Measurements from ENCODE around the gene RPS6KA4.
A peak's percentile ranks its signal among the peaks of the same experiment; 100 is the strongest.

RPS6KA4 gene

DNA sequence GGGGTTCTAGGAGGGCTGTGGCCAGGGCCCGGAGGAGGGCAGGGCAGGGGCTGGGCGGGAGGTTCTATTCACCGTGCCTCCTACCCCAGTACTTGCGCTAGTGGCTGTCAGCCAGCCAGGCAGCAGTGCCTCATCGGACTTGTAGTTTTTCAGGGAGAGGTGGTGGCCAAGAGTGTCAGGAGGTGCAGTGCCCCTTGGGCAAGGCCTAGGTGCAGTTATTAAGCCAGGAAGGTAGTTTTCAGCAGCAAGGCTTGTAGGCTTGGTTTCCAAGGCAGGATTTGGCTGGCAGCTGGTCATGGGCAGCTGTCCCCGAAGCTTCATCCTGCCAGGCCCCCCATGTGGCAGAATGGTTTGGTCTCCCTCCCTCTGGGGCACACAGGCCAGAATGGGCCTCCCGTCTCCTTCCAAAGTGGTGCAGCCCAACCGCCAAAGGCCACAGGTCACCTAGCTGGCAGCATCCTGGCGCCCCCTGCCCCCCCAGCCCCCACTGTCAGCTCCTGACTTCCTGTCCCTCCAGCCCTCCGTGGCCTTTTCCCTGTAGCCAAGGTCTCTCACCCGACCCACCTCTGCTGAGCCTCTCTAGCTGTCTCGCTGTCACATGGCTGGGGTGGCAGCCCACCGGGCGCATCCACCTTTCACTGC is 10.5 kb upstream of the RPS6KA4 start:
- DNase-seq (ENCODE audit: low spot score in 2 of 2) (no peak), ATAC-seq (ENCODE audit: low read depth) (no peak)
- no peaks in the 10 kb centered on the region for H3K27me3 Mint-ChIP-seq
- H3K4me3 Mint-ChIP-seq = no peak overlapping the region
- peaks cover 12% of the 10 kb centered on the region for H3K4me1 Mint-ChIP-seq
- no peak overlapping the region for H3K27ac Mint-ChIP-seq
- peaks cover 6% of the 10 kb centered on the region for H3K36me3 Mint-ChIP-seq
- no peaks in the 10 kb centered on the region for H3K9me3 Mint-ChIP-seq

DNA sequence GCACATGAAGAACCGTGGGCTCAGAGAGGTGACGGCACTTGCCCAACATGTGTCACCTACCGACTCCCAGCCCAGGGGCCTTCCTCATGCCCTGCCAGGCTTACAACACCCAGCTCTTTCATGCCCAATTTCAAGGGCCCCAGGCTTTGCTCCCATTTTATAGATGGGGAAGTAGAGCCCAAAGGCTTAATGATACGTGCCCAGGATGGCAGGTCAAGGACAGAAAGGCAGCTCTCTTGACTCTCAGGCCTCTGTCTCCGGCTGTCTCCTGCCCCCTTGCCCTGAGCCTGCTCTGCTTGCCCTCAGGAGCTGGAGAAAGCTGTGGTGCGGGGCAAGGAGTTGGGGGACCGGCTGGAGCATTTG is 10.0 kb upstream of the RPS6KA4 start:
- Mint-ChIP-seq H3K4me3 (no peak overlapping the region), H3K4me1 (peaks cover 12% of the 10 kb centered on the region), H3K9me3 (no peaks in the 10 kb centered on the region), H3K27ac (no peak overlapping the region), H3K27me3 (no peaks in the 10 kb centered on the region), H3K36me3 (peaks cover 6% of the 10 kb centered on the region)
- ATAC-seq (ENCODE audit: low read depth) = no peak
- DNase-seq (ENCODE audit: low spot score in 2 of 2) = no peak

DNA sequence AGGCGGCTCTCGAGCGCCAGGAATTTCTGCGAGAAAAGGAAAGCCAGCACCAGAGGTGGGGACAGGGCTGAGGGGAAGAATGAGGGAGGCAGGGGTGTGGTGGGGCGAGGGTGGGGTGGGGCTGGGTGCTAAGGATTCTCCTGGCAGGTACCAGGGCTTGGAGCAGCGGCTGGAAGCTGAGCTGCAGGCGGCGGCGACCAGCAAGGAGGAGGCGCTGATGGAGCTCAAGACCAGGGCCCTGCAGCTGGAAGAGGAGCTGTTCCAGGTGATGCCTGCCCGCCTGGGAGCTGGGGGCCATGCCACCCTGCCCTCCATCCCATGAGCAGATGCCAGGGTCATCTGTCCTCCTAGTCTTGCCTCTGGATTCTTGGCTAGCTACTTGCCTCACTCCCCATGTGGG is 9.6 kb upstream of the RPS6KA4 start:
- no peak for DNase-seq (ENCODE audit: low spot score in 2 of 2)
- peaks cover 6% of the 10 kb centered on the region for H3K36me3 Mint-ChIP-seq
- H3K4me1 Mint-ChIP-seq = peaks cover 12% of the 10 kb centered on the region
- H3K4me3 Mint-ChIP-seq = no peak overlapping the region
- H3K27ac Mint-ChIP-seq = no peak overlapping the region
- no peak for ATAC-seq (ENCODE audit: low read depth)
- no peaks in the 10 kb centered on the region for H3K9me3 Mint-ChIP-seq
- no peaks in the 10 kb centered on the region for H3K27me3 Mint-ChIP-seq

DNA sequence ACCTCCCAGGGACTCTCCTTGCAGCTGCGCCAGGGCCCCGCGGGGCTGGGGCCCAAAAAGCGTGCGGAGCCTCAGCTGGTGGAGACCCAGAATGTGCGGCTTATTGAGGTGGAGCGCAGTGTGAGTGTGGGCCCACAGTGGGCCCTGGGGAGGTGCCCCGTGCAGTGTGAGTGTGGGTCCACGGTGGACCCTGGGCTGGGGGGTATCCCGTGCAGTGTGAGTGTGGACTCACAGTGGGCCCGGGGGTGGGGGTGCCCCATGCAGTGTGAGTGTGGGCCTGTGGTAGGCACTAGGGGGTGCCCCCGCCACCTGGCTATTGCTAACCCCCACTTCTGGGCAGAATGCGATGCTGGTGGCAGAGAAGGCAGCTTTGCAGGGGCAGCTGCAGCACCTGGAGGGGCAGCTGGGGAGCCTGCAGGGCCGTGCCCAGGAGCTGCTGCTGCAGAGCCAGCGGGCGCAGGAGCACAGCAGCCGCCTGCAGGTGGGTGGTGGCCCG is 7.8 kb upstream of the RPS6KA4 start:
- no peaks in the 10 kb centered on the region for H3K9me3 Mint-ChIP-seq

DNA sequence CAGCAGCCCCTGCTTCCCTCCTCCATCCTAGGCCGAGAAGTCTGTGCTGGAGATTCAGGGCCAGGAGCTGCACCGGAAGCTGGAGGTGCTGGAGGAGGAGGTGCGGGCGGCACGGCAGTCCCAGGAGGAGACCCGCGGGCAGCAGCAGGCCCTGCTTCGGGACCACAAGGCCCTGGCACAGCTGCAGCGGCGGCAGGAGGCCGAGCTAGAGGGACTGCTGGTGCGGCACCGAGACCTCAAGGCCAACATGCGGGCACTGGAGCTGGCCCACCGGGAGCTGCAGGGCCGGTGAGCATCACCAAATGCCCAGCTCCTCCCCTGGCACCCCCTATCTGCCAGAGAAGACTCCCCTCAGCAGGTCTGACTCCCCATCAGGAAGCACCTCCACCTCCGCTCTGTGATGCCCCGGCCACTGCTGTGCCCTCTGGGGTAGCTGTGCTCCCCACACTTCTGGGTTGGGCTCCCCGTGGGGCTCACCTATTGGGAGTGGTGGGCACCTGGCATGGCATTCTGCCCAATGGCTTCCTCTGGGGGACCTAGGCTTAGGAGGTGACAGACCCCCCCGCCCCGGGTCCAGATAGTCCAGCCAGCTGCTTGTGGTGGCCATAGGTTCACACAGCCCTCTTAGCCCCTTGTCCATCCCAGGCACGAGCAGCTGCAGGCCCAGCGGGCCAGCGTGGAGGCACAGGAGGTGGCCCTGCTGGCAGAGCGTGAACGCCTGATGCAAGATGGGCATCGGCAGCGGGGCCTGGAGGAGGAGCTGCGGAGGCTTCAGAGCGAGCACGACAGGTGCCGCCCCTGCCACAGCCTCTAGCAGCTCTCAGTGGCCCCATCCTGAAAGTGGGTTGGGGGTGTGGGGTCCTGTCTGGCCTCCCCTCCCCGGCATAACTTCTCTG is 6.6 kb upstream of the RPS6KA4 start:
- Mint-ChIP-seq H3K27ac (no peak overlapping the region), H3K4me1 (peaks cover 15% of the 10 kb centered on the region), H3K4me3 (no peak overlapping the region), H3K9me3 (no peaks in the 10 kb centered on the region), H3K36me3 (peaks cover 4% of the 10 kb centered on the region), H3K27me3 (no peaks in the 10 kb centered on the region)
- no peak for DNase-seq (ENCODE audit: low spot score in 2 of 2)
- ATAC-seq (ENCODE audit: low read depth) = no peak

More for the DNA sequence above, 7.8 kb upstream of the RPS6KA4 start:
- H3K36me3 Mint-ChIP-seq = peaks cover 4% of the 10 kb centered on the region
- H3K4me1 Mint-ChIP-seq = peaks cover 15% of the 10 kb centered on the region
- ATAC-seq (ENCODE audit: low read depth) (no peak), DNase-seq (ENCODE audit: low spot score in 2 of 2) (no peak)
- no peak overlapping the region for H3K27ac Mint-ChIP-seq
- H3K4me3 Mint-ChIP-seq = no peak overlapping the region
- no peaks in the 10 kb centered on the region for H3K27me3 Mint-ChIP-seq

DNA sequence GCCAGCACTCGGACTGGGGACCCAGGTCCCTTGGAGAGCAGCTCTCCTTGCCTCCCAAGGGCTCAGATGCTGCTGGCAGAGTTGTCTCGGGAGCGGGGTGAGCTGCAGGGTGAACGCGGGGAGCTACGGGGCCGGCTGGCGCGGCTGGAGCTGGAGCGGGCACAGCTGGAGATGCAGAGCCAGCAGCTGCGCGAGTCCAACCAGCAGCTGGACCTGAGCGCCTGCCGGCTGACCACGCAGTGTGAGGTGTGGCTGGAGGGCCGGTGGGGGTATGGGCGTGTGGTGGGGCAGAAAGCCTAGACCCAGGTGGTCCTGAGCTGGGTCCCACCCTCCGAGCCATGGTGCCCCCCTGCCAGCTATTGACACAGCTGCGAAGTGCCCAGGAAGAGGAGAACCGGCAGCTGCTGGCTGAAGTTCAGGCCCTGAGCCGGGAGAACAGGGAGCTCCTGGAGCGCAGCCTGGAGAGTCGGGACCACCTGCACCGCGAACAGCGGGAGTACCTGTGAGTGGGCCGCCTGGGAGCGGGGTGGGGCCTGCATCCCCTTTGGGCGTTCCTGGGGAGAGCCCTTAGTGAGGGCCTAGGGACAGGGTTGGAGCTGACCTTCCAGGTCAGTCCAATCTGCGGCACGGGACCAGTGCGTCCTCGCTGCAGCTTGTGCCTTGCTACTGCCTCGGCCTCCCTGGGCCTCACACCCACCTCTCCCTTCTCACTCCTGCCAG is 5.8 kb upstream of the RPS6KA4 start:
- Mint-ChIP-seq H3K36me3 (peaks cover 4% of the 10 kb centered on the region), H3K27me3 (no peaks in the 10 kb centered on the region), H3K9me3 (no peaks in the 10 kb centered on the region), H3K4me1 (peaks cover 15% of the 10 kb centered on the region), H3K4me3 (no peak overlapping the region), H3K27ac (no peak overlapping the region)
- DNase-seq (ENCODE audit: low spot score in 2 of 2) = no peak
- no peak for ATAC-seq (ENCODE audit: low read depth)

DNA sequence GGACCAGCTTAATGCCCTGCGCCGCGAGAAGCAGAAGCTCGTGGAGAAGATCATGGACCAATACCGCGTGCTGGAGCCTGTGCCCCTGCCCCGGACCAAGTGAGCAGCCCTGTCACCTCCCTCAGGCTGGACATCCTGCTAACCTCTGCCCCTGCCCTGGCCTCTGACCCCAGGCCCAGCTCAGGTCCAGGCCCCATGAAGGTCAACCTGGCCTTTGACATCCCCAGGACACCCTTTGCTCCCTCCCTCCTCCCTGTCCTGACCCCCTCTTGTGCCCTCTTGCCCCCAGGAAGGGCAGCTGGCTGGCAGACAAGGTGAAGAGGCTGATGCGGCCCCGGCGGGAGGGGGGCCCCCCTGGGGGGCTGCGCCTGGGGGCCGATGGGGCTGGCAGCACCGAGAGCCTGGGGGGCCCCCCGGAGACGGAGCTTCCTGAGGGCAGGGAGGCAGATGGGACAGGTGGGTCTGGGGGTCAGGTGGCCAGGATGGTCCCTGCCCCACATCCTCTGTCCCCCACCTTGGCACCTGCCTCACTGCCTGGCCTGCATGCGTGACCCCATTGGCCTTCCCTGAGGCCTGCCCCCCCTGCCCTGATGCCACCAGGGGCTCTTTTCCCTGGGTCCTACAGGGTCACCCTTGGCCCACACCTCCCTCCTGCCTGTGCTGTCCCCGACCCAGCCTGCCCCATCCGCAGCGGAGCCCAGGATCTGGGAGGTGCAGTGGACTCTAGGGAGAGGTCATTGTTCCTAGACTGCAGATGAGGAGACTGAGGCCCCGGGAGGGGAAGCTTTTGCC is 5.1 kb upstream of the RPS6KA4 start:
- no peaks in the 10 kb centered on the region for H3K9me3 Mint-ChIP-seq
- ATAC-seq (ENCODE audit: low read depth) (no peak), DNase-seq (ENCODE audit: low spot score in 2 of 2) (no peak)
- H3K36me3 Mint-ChIP-seq = peaks cover 4% of the 10 kb centered on the region
- H3K27me3 Mint-ChIP-seq = no peaks in the 10 kb centered on the region
- no peak overlapping the region for H3K4me3 Mint-ChIP-seq
- H3K27ac Mint-ChIP-seq = no peak overlapping the region
- peaks cover 15% of the 10 kb centered on the region for H3K4me1 Mint-ChIP-seq

DNA sequence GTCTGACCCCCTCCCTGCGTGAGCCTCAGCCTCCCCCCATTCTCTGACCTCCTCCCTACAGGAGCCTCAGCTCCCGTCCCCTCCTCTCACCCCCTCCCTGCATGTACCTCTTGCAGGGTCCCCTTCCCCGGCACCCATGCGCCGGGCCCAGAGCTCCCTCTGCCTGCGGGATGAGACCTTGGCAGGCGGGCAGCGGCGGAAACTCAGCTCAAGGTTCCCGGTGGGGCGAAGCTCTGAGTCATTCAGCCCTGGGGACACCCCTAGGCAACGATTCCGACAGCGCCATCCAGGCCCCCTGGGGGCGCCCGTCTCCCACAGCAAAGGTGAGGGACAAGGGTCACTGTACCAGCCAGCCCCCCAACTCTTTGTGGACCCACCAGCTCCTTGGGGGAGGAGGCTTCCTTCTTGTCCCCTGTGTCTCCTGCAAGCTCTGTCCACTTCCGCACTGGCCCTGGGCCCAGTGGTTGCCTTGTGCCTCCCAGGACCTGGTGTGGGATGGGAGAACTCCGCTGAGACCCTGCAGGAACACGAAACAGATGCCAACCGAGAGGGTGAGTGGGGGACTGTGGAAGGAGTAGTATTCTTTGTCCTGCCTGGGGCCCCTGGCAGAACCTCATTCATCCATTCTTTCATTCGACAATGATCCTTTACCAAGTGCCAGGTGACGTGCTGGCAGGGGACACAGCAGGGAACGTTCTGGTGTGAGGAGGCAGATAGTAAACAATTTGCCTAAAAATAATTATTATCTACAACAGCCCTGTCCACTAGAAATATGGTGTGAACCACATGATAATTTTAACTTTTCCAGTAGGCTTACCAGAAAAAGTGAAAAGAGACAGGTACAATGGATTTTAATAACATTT is 3.7 kb upstream of the RPS6KA4 start:
- Mint-ChIP-seq H3K27me3 (no peaks in the 10 kb centered on the region), H3K4me1 (peaks cover 24% of the 10 kb centered on the region), H3K36me3 (peaks cover 2% of the 10 kb centered on the region), H3K27ac (no peak overlapping the region), H3K9me3 (no peaks in the 10 kb centered on the region), H3K4me3 (no peak overlapping the region)
- DNase-seq (ENCODE audit: low spot score in 2 of 2) (peak; percentile 32 to 48), ATAC-seq (ENCODE audit: low read depth) (peak; percentile 57)

DNA sequence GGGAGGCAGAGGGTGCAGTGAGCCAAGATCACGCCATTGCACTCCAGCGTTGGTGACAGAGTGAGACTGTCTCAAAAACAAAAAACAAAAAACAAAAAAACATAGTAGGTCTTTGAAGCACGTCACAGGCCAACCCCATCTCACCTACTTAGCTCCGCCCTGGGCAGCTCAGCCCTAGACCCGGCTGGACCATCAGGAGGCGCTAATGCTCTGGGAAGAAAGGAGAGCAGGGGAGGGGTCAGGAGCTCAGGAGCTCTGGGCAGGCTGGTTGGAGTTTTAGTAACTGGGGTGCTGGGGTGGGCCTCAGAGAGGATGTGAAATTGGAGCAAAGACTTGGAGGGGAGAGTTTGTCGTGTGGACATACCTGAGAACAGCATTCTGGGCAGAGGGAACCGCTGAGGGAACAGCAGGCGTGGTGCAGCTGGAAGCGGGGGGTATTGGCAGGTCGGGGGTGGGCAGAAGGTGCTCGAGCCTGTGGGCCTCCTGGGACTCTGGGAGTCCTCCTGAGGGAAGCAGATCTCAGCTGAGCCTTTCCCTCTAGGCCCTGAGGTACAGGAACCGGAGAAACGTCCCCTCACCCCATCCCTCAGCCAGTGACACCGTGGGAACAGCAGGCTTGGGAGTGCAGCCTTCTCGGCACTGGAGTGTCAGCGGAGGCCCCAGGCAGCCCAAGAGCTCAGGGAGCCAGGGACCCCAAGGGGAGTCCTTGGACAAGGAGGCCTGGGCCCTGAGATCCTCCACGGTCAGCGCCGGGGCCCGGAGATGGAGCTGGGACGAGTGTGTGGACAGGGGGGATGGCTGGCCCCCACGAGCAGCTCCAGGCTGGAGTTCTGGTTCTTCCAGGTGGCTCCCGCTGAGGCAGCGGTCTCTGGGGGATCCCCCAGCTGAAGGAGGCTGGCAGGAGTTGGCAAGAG is 2.2 kb upstream of the RPS6KA4 start:
- H3K9me3 Mint-ChIP-seq = no peaks in the 10 kb centered on the region
- H3K4me3 Mint-ChIP-seq = peak overlapping the region; percentile 72
- no peak for ATAC-seq (ENCODE audit: low read depth)
- no peak for DNase-seq (ENCODE audit: low spot score in 2 of 2)
- H3K4me1 Mint-ChIP-seq = peaks cover 21% of the 10 kb centered on the region
- no peaks in the 10 kb centered on the region for H3K36me3 Mint-ChIP-seq
- H3K27ac Mint-ChIP-seq = no peak overlapping the region
- H3K27me3 Mint-ChIP-seq = no peaks in the 10 kb centered on the region

DNA sequence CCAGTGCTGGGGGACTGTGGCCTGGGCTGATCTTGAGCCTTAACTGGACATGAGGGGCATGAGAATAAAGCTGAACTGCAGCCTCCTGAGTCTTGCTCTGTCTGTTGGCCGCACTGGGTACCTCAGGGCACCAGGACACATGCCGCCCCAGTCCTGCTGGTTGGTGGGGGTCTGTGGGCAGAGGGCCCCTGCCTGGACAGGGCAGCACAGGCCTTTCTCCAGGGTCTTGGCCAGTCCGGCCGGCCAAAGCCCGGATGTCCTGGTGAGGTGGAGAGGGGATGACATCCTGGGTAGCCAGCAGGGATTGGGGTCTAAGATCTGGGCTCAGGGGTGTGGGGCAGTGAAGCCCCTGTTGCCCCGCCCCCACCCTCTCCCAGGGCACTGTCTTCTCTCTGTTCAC is 1.5 kb upstream of the RPS6KA4 start:
- Mint-ChIP-seq H3K36me3 (no peaks in the 10 kb centered on the region), H3K27ac (no peak overlapping the region), H3K9me3 (no peaks in the 10 kb centered on the region), H3K4me1 (peaks cover 20% of the 10 kb centered on the region), H3K27me3 (no peaks in the 10 kb centered on the region), H3K4me3 (no peak overlapping the region)
- no peak for ATAC-seq (ENCODE audit: low read depth)
- DNase-seq (ENCODE audit: low spot score in 2 of 2) = no peak

DNA sequence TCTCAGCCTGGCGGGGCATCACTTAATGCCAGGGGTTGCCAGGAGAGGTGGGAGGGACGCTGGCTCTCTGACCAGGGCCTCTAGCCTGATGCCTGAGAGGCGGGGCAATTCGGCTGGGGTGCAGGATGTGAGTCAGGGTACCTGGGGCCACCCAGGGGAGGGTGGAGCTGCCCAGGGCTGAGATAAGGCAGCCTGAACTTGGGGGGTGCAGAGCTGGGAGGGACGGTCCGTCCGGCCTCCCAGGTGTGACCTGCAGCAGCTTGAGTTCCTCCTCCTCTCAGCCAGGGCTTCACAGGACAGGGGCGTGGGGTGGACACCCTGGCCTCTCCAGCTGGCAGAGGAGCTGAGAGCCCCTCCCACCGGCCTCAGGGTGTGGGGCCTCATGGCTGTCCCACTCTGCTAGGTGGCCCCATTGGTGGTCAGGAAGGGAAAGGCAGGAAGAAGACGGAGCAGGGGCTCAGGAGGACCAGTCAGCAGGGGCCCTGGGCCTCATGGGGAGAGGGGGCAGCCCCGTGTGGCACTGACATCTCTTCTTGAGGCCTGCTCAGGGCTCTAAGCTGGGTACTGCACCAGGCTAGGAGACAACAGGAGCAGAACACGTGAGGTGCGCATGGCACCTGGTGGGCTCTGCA is 942 bp upstream of the RPS6KA4 start:
- H3K27ac Mint-ChIP-seq = peak overlapping the region; percentile 58
- no peak for DNase-seq (ENCODE audit: low spot score in 2 of 2)
- no peak for ATAC-seq (ENCODE audit: low read depth)

DNA sequence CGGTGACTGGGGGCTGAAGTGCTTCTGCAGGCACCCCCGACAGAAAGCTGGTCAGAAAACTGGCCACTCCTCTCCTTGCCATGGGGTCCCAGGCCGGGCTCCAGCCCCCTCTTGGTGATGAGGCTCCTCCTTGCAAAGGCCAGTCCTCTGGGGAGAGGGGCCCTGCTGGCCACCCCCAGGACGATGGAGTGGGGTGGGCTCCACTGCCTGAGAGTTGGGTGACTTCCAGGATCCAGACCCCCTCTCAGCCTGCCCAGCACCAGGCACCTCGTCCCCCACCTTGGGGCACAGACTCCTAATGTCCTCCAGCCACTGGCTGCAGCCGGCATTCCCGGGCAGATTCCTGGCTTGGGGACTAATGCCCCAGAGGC is 441 bp upstream of the RPS6KA4 start:
- DNase-seq (ENCODE audit: low spot score in 2 of 2) (no peak), ATAC-seq (ENCODE audit: low read depth) (no peak)
- no peaks in the 10 kb centered on the region for H3K9me3 Mint-ChIP-seq
- H3K27me3 Mint-ChIP-seq = no peaks in the 10 kb centered on the region
- H3K27ac Mint-ChIP-seq = peak overlapping the region; percentile 58
- H3K36me3 Mint-ChIP-seq = peaks cover 5% of the 10 kb centered on the region
- peak overlapping the region; percentile 53 for H3K4me3 Mint-ChIP-seq
- H3K4me1 Mint-ChIP-seq = peaks cover 25% of the 10 kb centered on the region

More for the DNA sequence above, 942 bp upstream of the RPS6KA4 start:
- Mint-ChIP-seq H3K36me3 (peaks cover 1% of the 10 kb centered on the region), H3K4me3 (peak overlapping the region; percentile 53), H3K27me3 (no peaks in the 10 kb centered on the region), H3K4me1 (peaks cover 21% of the 10 kb centered on the region), H3K9me3 (no peaks in the 10 kb centered on the region)

Measured in memory B cell (primary cell).